ENCODE data around the gene MB. TPM values are rescaled to one million over a fixed set of nuclear protein-coding genes. Genes with fewer than 3 reads are reported as not detected.

The MB gene
- total RNA-seq, 1 donor from 2014 or later, result 16,708 TPM

- Histone ChIP-seq H3K36me3 (no peaks in the 10 kb centered on the region), H3K9me3 (replicated peaks) (no peaks in the 10 kb centered on the region), H3K27ac (replicated peaks) (no peak overlapping the region), H3K27me3 (ENCODE audit: low read depth) (no peaks in the 10 kb centered on the region), H3K4me3 (no peak overlapping the region), H3K4me1 (peaks cover 53% of the 10 kb centered on the region)
- no peak for TF ChIP-seq CTCF (IDR thresholded peaks at IDR 0.05; ENCODE audit: borderline replicate concordance)
- intact Hi-C loops (cut with micrococcal nuclease), result no loop called here
- DNase-seq, result no peak
These were observed 26.9 kb upstream of the MB start for GRCh38 chr22:35643991-35644390.

GRCh38 chr22:35642305-35642741 is 25.2 kb upstream of the MB start:
- no peak for TF ChIP-seq CTCF (IDR thresholded peaks at IDR 0.05; ENCODE audit: borderline replicate concordance)
- H3K4me3 ChIP-seq, result no peak overlapping the region
- peaks cover 54% of the 10 kb centered on the region for H3K4me1 ChIP-seq
- H3K9me3 ChIP-seq (replicated peaks), result no peaks in the 10 kb centered on the region
- intact Hi-C loops (cut with micrococcal nuclease), result no loop called here
- no peak for DNase-seq
- H3K27me3 ChIP-seq (ENCODE audit: low read depth), result no peaks in the 10 kb centered on the region
- no peak overlapping the region for H3K27ac ChIP-seq (replicated peaks)
- H3K36me3 ChIP-seq, result no peaks in the 10 kb centered on the region

GRCh38 chr22:35641494-35642120 is 24.5 kb upstream of the MB start:
- Histone ChIP-seq H3K9me3 (replicated peaks) (no peaks in the 10 kb centered on the region), H3K36me3 (no peaks in the 10 kb centered on the region), H3K27me3 (ENCODE audit: low read depth) (no peaks in the 10 kb centered on the region), H3K4me3 (no peak overlapping the region), H3K27ac (replicated peaks) (no peak overlapping the region), H3K4me1 (peaks cover 52% of the 10 kb centered on the region)
- intact Hi-C loops (cut with micrococcal nuclease), result no loop called here
- no peak for TF ChIP-seq CTCF (IDR thresholded peaks at IDR 0.05; ENCODE audit: borderline replicate concordance)
- no peak for DNase-seq

GRCh38 chr22:35638410-35638809 is 21.3 kb upstream of the MB start:
- TF ChIP-seq CTCF (IDR thresholded peaks at IDR 0.05; ENCODE audit: borderline replicate concordance), result no peak
- intact Hi-C loops (cut with micrococcal nuclease), result no loop called here
- Histone ChIP-seq H3K9me3 (replicated peaks) (no peaks in the 10 kb centered on the region), H3K4me3 (peak overlapping the region; percentile 33), H3K27me3 (ENCODE audit: low read depth) (no peaks in the 10 kb centered on the region), H3K4me1 (peaks cover 49% of the 10 kb centered on the region), H3K36me3 (no peaks in the 10 kb centered on the region), H3K27ac (replicated peaks) (peak overlapping the region; percentile 93)
- peak; percentile 91 for DNase-seq

- no peak for DNase-seq
- Histone ChIP-seq H3K4me1 (peaks cover 49% of the 10 kb centered on the region), H3K27ac (replicated peaks) (peak overlapping the region; percentile 93), H3K36me3 (no peaks in the 10 kb centered on the region), H3K9me3 (replicated peaks) (no peaks in the 10 kb centered on the region), H3K27me3 (ENCODE audit: low read depth) (no peaks in the 10 kb centered on the region), H3K4me3 (peak overlapping the region; percentile 33)
- no peak for TF ChIP-seq CTCF (IDR thresholded peaks at IDR 0.05; ENCODE audit: borderline replicate concordance)
- intact Hi-C loops (cut with micrococcal nuclease), result no loop called here
These were observed 20.9 kb upstream of the MB start for GRCh38 chr22:35638001-35638400.

Data from left ventricle myocardium inferior (tissue), 1 donor.